Pancreas (tissue), 10 donors: ENCODE results near the gene LIMS2. TPM values are rescaled to one million over a fixed set of nuclear protein-coding genes. Genes with fewer than 3 reads are reported as not detected.
A peak's percentile ranks its signal among the peaks of the same experiment; 100 is the strongest.

Experiments
- ATAC-seq, 4 donors: fragments of 200-7000 bp; cut with Tn5 transposase; one replicate each; pipeline versions ENCODE4 v1.8.0 to v1.9.1; 2020; ENCODE audit warnings: mild to moderate bottlenecking in 4 of 4, moderate library complexity in 4 of 4
- DNase-seq, 6 donors: peaks; one replicate each; pipeline ENCODE4 v3.0.0-alpha.2; 2020
- FAIRE-seq: peaks from 2 replicates; lab custom pipeline; 2012; peaks lifted over from hg19 to GRCh38; lab: Jason Lieb, UNC
- H3K27ac ChIP-seq, 4 donors: fragments of 200-600 bp; sonication (generic); 1 replicate in 3 of 4; 2 replicates in 1 of 4; pipeline versions ENCODE4 v1.5.0 to v1.8.0; 2020
- H3K27me3 ChIP-seq, 4 donors: fragments of 200-600 bp; one replicate each; pipeline ENCODE4 v1.8.0; 2021
- H3K36me3 ChIP-seq, 3 donors: fragments of 200-600 bp; sonication (generic) in 1 of 3; one replicate each; pipeline versions ENCODE4 v1.5.0 to v1.8.0; 2020 to 2021
- H3K4me1 ChIP-seq, 3 donors: fragments of 200-600 bp; one replicate each; pipeline ENCODE4 v1.8.0; 2021
- H3K4me3 ChIP-seq, 4 donors: fragments of 200-600 bp; sonication (generic) in 2 of 4; one replicate each; pipeline versions ENCODE4 v1.5.0 to v1.8.0; 2020 to 2021
- H3K9me3 ChIP-seq, 4 donors: fragments of 200-600 bp; one replicate each; pipeline ENCODE4 v1.8.0; 2021
- WGBS, 2 donors: extraction: QIAGEN DNeasy Blood & Tissue Kit; methylation state at CpG; one replicate each; pipeline ENCODE4 v1.1.7; 2013; 5-methylcytosine and 5-hydroxymethylcytosine counted together
- intact Hi-C, 3 donors: fragments of 100-400 bp; cut with DNase I; formaldehyde crosslinking; loops; one replicate each; pipeline versions ENCODE4 v1.11.1 to v1.14.2; 2022
- polyA plus RNA-seq, 2 donors: library from polyadenylated mRNA; stranded (reverse); fragments of 200-250 nt; gene quantifications; one replicate each; pipeline ENCODE4 v1.2.3, GENCODE V29; 2013
- total RNA-seq, 6 donors: library from RNA; stranded (reverse); fragmentation: NEBNext Ultra II Directional in 4 of 6; extraction: Animal tissue kit (Norgen Biotek cat#: 25700) in 4 of 6; gene quantifications; one replicate each; pipeline versions ENCODE4 v1.2.1 to v1.2.4, GENCODE V29; 2021 to 2023
- TF ChIP-seq, protein P1 (sequence below), 4 donors: fragments of 200-600 bp; sonication (generic) in 3 of 4; IDR thresholded peaks; one replicate each; pipeline versions ENCODE4 v1.5.0 to v1.8.0; 2021; ENCODE audit warnings: antibody characterized with exemption in 4 of 4
- donor health status: healthy with polysubstance abuse.
- donor health status: DM: no; HTN: no; CAD: no; lungs with moderate emphysema.
- donor health status: DM: no; HTN: no; CAD: no.
- donor health status: control.
- donor health status: control.
- donor health status: Bipolar disorder and iron deficiency.
- donor health status: DM: yes; HTN: yes; CAD: no.
- donor health status: DM: no; HTN: no; CAD: no.
- donor health status: DM: no; HTN: no; CAD: no.
- donor health status: DM: yes; HTN: yes; CAD: no.

LIMS2 gene
- total and polyA plus RNA-seq, 8 donors: 2.2 to 139 (median 5.2) TPM

- intact Hi-C loops: no loop called here
- DNase-seq (peak in 2 of 6 donors; percentile 9 to 47), ATAC-seq (no peak)
Observed at GRCh38 chr2:127645395-127646291, 29.7 kb downstream of the LIMS2 start, which contains the start of gene GPR17. GPR17 (plus strand) TSS chr2:127646153; CDS start chr2:127650736, 4,583 bp downstream.

GRCh38 chr2:127645026-127645394 is 30.3 kb downstream of the LIMS2 start:
- H3K27me3 ChIP-seq: no peaks in the 10 kb centered on the region
- no peaks in the 10 kb centered on the region for H3K9me3 ChIP-seq
- FAIRE-seq (no peak), DNase-seq (no peak), ATAC-seq (no peak)
- H3K4me1 ChIP-seq: peaks cover 0 to 3% (median 0%) of the 10 kb centered on the region in 3 donors
- H3K36me3 ChIP-seq: no peaks in the 10 kb centered on the region
- TF ChIP-seq, protein P1, sequence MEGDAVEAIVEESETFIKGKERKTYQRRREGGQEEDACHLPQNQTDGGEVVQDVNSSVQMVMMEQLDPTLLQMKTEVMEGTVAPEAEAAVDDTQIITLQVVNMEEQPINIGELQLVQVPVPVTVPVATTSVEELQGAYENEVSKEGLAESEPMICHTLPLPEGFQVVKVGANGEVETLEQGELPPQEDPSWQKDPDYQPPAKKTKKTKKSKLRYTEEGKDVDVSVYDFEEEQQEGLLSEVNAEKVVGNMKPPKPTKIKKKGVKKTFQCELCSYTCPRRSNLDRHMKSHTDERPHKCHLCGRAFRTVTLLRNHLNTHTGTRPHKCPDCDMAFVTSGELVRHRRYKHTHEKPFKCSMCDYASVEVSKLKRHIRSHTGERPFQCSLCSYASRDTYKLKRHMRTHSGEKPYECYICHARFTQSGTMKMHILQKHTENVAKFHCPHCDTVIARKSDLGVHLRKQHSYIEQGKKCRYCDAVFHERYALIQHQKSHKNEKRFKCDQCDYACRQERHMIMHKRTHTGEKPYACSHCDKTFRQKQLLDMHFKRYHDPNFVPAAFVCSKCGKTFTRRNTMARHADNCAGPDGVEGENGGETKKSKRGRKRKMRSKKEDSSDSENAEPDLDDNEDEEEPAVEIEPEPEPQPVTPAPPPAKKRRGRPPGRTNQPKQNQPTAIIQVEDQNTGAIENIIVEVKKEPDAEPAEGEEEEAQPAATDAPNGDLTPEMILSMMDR (IDR thresholded peaks at IDR 0.05): no peak
- 51 to 55% methylated on average over 1 of the region's 1 CpG for WGBS, 2 donors
- no peak overlapping the region for H3K27ac ChIP-seq
- no peak overlapping the region for H3K4me3 ChIP-seq
- intact Hi-C loops: no loop called here

More at GRCh38 chr2:127645395-127646291, 29.7 kb downstream of the LIMS2 start, which contains the start of gene GPR17:
- no peaks in the 10 kb centered on the region for H3K9me3 ChIP-seq
- TF ChIP-seq, protein P1 (IDR thresholded peaks at IDR 0.05): no peak
- WGBS, 2 donors: 66 to 67% methylated on average over 37 of the region's 37 CpGs
- FAIRE-seq: no peak
- H3K27me3 ChIP-seq: no peaks in the 10 kb centered on the region
- no peak within 1 kb of the TSS for H3K27ac ChIP-seq
- H3K4me3 ChIP-seq: no peak within 1 kb of the TSS
- peaks cover 0 to 3% (median 0%) of the 10 kb centered on the region in 3 donors for H3K4me1 ChIP-seq
- no peaks in the 10 kb centered on the region for H3K36me3 ChIP-seq

- TF ChIP-seq, protein P1 (IDR thresholded peaks at IDR 0.05): no peak
- Histone ChIP-seq H3K4me1 (no peaks in the 10 kb centered on the region), H3K4me3 (no peak overlapping the region), H3K27me3 (no peaks in the 10 kb centered on the region), H3K27ac (no peak overlapping the region), H3K9me3 (no peaks in the 10 kb centered on the region), H3K36me3 (no peaks in the 10 kb centered on the region)
- no peak for FAIRE-seq
- DNase-seq: peak in 2 of 6 donors; percentile 3 to 46
- WGBS, 2 donors: 80 to 85% methylated on average over 19 of the region's 19 CpGs
- ATAC-seq: no peak
- intact Hi-C loops: no loop called here
Observed at GRCh38 chr2:127644066-127645025, 31.0 kb downstream of the LIMS2 start.

- no peaks in the 10 kb centered on the region for H3K4me1 ChIP-seq
- H3K36me3 ChIP-seq: no peaks in the 10 kb centered on the region
- WGBS, 2 donors: 85 to 91% methylated on average over 15 of the region's 15 CpGs
- ATAC-seq (no peak), DNase-seq (peak in 1 of 6 donors; percentile 33), FAIRE-seq (no peak)
- TF ChIP-seq, protein P1 (IDR thresholded peaks at IDR 0.05): no peak
- H3K27ac ChIP-seq: no peak overlapping the region
- no peak overlapping the region for H3K4me3 ChIP-seq
- no peaks in the 10 kb centered on the region for H3K9me3 ChIP-seq
- no peaks in the 10 kb centered on the region for H3K27me3 ChIP-seq
- intact Hi-C loops: no loop called here
Observed at GRCh38 chr2:127643439-127644065, 31.8 kb downstream of the LIMS2 start.
